Measurements from ENCODE around the gene KIF3A. TPM values are rescaled to one million over a fixed set of nuclear protein-coding genes. Genes with fewer than 3 reads are reported as not detected.

Gene KIF3A
- total RNA-seq, 1 experiment from 2014 or later, result 12.7 TPM

GRCh38 chr5:132761321-132762240 lies 24.2 kb upstream of the KIF3A start:
- no peaks in the 10 kb centered on the region for H3K27me3 ChIP-seq (ENCODE audit: insufficient read depth, low read length)
- CTCF ChIA-PET, result no interaction called here
- intact Hi-C loops (cut with micrococcal nuclease), result no loop called here
- peaks cover 7 to 11% of the 10 kb centered on the region in 2 experiments; a peak in 2 of 4 replicates for H3K36me3 ChIP-seq (ENCODE audit: control insufficient read depth in 1 of 2, insufficient read depth in 2 of 2, low read length in 2 of 2)
- no peaks in the 10 kb centered on the region for H3K79me2 ChIP-seq (ENCODE audit: insufficient read depth, low read length)
- H3K27ac ChIP-seq (ENCODE audit: low read depth, low read length), result no peak overlapping the region
- H3K9me3 ChIP-seq (ENCODE audit: control insufficient read depth in 1 of 2, insufficient read depth in 1 of 2, low read depth in 1 of 2, low read length in 2 of 2), result no peaks in the 10 kb centered on the region
- H3K4me3 ChIP-seq (replicated peaks in 1 of 2; ENCODE audit: low read depth in 1 of 2, low read length in 2 of 2), result no peak overlapping the region
- H2AFZ ChIP-seq (ENCODE audit: low read depth, low read length, poor library complexity, severe bottlenecking), result no peak overlapping the region
- POLR2A ChIA-PET, result no interaction called here
- H3K4me2 ChIP-seq (ENCODE audit: low read length), result no peak overlapping the region
- no peaks in the 10 kb centered on the region for H3K9me2 ChIP-seq (ENCODE audit: insufficient read depth)
- RAD21 ChIA-PET (ENCODE audit: low non-redundant PET in 1 of 2, low total read pairs in 2 of 2, uncharacterized antibody in 2 of 2, unreplicated experiment in 2 of 2), result no interaction called here
- ATAC-seq (peak; percentile 20; the same call in 1 of the 2 replicates), DNase-seq (ENCODE audit: low read depth, low spot score) (no peak)
- no peak overlapping the region for H3K9ac ChIP-seq (ENCODE audit: low read length)
- H3K4me1 ChIP-seq (ENCODE audit: control insufficient read depth in 1 of 2, insufficient read depth in 2 of 2, low read length in 2 of 2), result no peaks in the 10 kb centered on the region
- BruUV-seq (replicated peaks), result no TSS peak
- TF ChIP-seq FOSL1 (IDR thresholded peaks at IDR 0.05; ENCODE audit: low read depth) (no peak), SRF (IDR thresholded peaks at IDR 0.05; ENCODE audit: low read depth) (no peak), MAX (IDR thresholded peaks at IDR 0.05) (no peak), ZFX (IDR thresholded peaks at IDR 0.05) (no peak), CBX3 (IDR thresholded peaks at IDR 0.05; ENCODE audit: low read depth) (no peak), EGR1 (IDR thresholded peaks at IDR 0.05; ENCODE audit: low read depth) (no peak), POLR2A (IDR thresholded peaks at IDR 0.05; ENCODE audit: borderline replicate concordance, extremely low read depth, insufficient read depth, insufficient read length) (no peak), POLR2AphosphoS5 (IDR thresholded peaks at IDR 0.05; ENCODE audit: low read depth, low read length) (no peak), ZNF274 (IDR thresholded peaks at IDR 0.05; ENCODE audit: low read depth, low read length) (no peak), RAD21 (IDR thresholded peaks at IDR 0.05; ENCODE audit: low read depth) (no peak), EZH2phosphoT487 (IDR thresholded peaks at IDR 0.05; ENCODE audit: borderline replicate concordance) (no peak), EZH2 (IDR thresholded peaks at IDR 0.05) (no peak), CEBPB (IDR thresholded peaks at IDR 0.05; ENCODE audit: low read depth) (no peak), TCF7L2 (IDR thresholded peaks at IDR 0.05; ENCODE audit: borderline replicate concordance, extremely low read depth, insufficient read depth, insufficient read length) (no peak), ZBTB33 (IDR thresholded peaks at IDR 0.05; ENCODE audit: extremely low read depth, insufficient replicate concordance, low read length) (no peak), CTCF (IDR thresholded peaks at IDR 0.05 in 2 of 3, conservative IDR thresholded peaks at IDR 0.05 in 1 of 3; ENCODE audit: borderline replicate concordance in 1 of 3, insufficient read depth in 1 of 3, low read depth in 2 of 3, low read length in 2 of 3) (no peak), REST (IDR thresholded peaks at IDR 0.05; ENCODE audit: low read depth) (no peak), JUND (IDR thresholded peaks at IDR 0.05) (no peak), ATF3 (IDR thresholded peaks at IDR 0.05) (no peak)
- no peaks in the 10 kb centered on the region for H4K20me1 ChIP-seq (ENCODE audit: insufficient read depth)
